H9 (cell line): ENCODE data around the gene PAK6. TPM values are rescaled to one million over a fixed set of nuclear protein-coding genes. Genes with fewer than 3 reads are reported as not detected.

ENCODE experiments used
- DNase-seq: peaks from one replicate; pipeline ENCODE4 v3.0.0-alpha.2; 2017
- H2AFZ ChIP-seq: one replicate; pipeline ENCODE4 v1.6.1; 2013; ENCODE audit warnings: mild to moderate bottlenecking, low read length, control low read depth, moderate library complexity
- H2AK5ac ChIP-seq: 2 replicates; pipeline ENCODE4 v1.6.1; 2013; ENCODE audit warnings: low read length, control low read depth, mixed read lengths; ENCODE audit not compliant: insufficient read length
- H2BK120ac ChIP-seq: one replicate; pipeline ENCODE4 v1.6.1; 2013; ENCODE audit warnings: low read depth, mild to moderate bottlenecking, low read length, control low read depth, inconsistent platforms; ENCODE audit not compliant: poor library complexity, severe bottlenecking
- H2BK12ac ChIP-seq: 2 replicates; pipeline ENCODE4 v1.6.1; 2013; ENCODE audit warnings: low read length, control low read depth, mixed read lengths, low read depth; ENCODE audit not compliant: insufficient read length
- H2BK15ac ChIP-seq: 2 replicates; pipeline ENCODE4 v1.6.1; 2013; ENCODE audit warnings: low read depth, low read length, control low read depth
- H2BK20ac ChIP-seq: one replicate; pipeline ENCODE4 v1.6.1; 2013; ENCODE audit warnings: low read depth, mild to moderate bottlenecking, low read length, control low read depth, inconsistent platforms; ENCODE audit not compliant: poor library complexity, severe bottlenecking
- H2BK5ac ChIP-seq: 2 replicates; pipeline ENCODE4 v1.6.1; 2013; ENCODE audit warnings: low read length, control low read depth, mixed read lengths; ENCODE audit not compliant: insufficient read length
- H3K14ac ChIP-seq: 2 replicates; pipeline ENCODE4 v1.6.1; 2013; ENCODE audit warnings: low read length, control low read depth; ENCODE audit not compliant: insufficient read depth
- H3K18ac ChIP-seq: 2 replicates; pipeline ENCODE4 v1.6.1; 2013; ENCODE audit warnings: low read depth, mild to moderate bottlenecking, mixed read lengths, low read length, control low read depth; ENCODE audit not compliant: insufficient read length
- H3K23ac ChIP-seq: 2 replicates; pipeline ENCODE4 v1.6.1; 2013; ENCODE audit warnings: low read length, control low read depth, mixed read lengths, low read depth; ENCODE audit not compliant: insufficient read length
- H3K23me2 ChIP-seq: 2 replicates; pipeline ENCODE4 v1.6.1; 2013; ENCODE audit warnings: low read depth, mild to moderate bottlenecking, mixed read lengths, low read length, control low read depth; ENCODE audit not compliant: insufficient read length, poor library complexity, severe bottlenecking
- H3K27ac ChIP-seq: 2 replicates; pipeline ENCODE4 v1.5.1; 2013; ENCODE audit warnings: low read length, control low read depth, mixed read lengths, low read depth; ENCODE audit not compliant: insufficient read length
- H3K27me3 ChIP-seq: 2 replicates; pipeline ENCODE4 v1.6.1; 2013; ENCODE audit warnings: low read length, control low read depth, inconsistent platforms; ENCODE audit not compliant: insufficient read depth
- H3K4ac ChIP-seq: 2 replicates; pipeline ENCODE4 v1.6.1; 2013; ENCODE audit warnings: low read depth, mild to moderate bottlenecking, control low read depth, inconsistent platforms, low read length, moderate library complexity
- H3K4me1 ChIP-seq: 2 replicates; pipeline ENCODE4 v1.6.1; 2013; ENCODE audit warnings: low read length, control low read depth, inconsistent platforms; ENCODE audit not compliant: insufficient read depth
- H3K4me2 ChIP-seq: 2 replicates; pipeline ENCODE4 v1.6.1; 2013; ENCODE audit warnings: low read length, control low read depth, mixed read lengths; ENCODE audit not compliant: insufficient read length, insufficient read depth
- H3K56ac ChIP-seq: 2 replicates; pipeline ENCODE4 v1.6.1; 2013; ENCODE audit warnings: low read depth, mild to moderate bottlenecking, mixed read lengths, low read length, control low read depth; ENCODE audit not compliant: insufficient read length
- H3K79me1 ChIP-seq: 2 replicates; pipeline ENCODE4 v1.6.1; 2013; ENCODE audit warnings: low read depth, mild to moderate bottlenecking, moderate library complexity, low read length, control low read depth, inconsistent platforms; ENCODE audit not compliant: insufficient read depth, poor library complexity, severe bottlenecking
- H3K79me2 ChIP-seq: 2 replicates; pipeline ENCODE4 v1.6.1; 2013; ENCODE audit warnings: low read length, control low read depth, inconsistent platforms; ENCODE audit not compliant: insufficient read depth
- H3K9ac ChIP-seq: 2 replicates; pipeline ENCODE4 v1.6.1; 2013; ENCODE audit warnings: low read length, control low read depth, mixed read lengths; ENCODE audit not compliant: insufficient read length; ENCODE audit errors: extremely low read depth
- H3K9me3 ChIP-seq: one replicate; pipeline ENCODE4 v1.6.1; 2013; ENCODE audit warnings: low read depth, low read length, inconsistent platforms; ENCODE audit not compliant: control insufficient read depth
- H3T11ph ChIP-seq: one replicate; pipeline ENCODE4 v1.6.1; 2013; ENCODE audit warnings: mild to moderate bottlenecking, low read length, control low read depth, inconsistent platforms
- H4K20me1 ChIP-seq: one replicate; pipeline ENCODE4 v1.6.1; 2013; ENCODE audit not compliant: control insufficient read depth, insufficient read length, insufficient read depth
- H4K5ac ChIP-seq: 2 replicates; pipeline ENCODE4 v1.6.1; 2013; ENCODE audit warnings: low read depth, mild to moderate bottlenecking, mixed read lengths, low read length, control low read depth; ENCODE audit not compliant: insufficient read length
- H4K8ac ChIP-seq: replicated peaks from 2 replicates; pipeline ENCODE4 v1.6.1; 2013; ENCODE audit warnings: low read length, control low read depth, mixed read lengths, low read depth; ENCODE audit not compliant: insufficient read length
- H4K91ac ChIP-seq: 2 replicates; pipeline ENCODE4 v1.6.1; 2013; ENCODE audit warnings: low read depth, mild to moderate bottlenecking, moderate library complexity, mixed read lengths, low read length, control low read depth; ENCODE audit not compliant: insufficient read length
- H3K27ac Mint-ChIP-seq, 3 experiments: 2 replicates in 2 of 3; 3 replicates in 1 of 3; pipeline ENCODE4 v1.8.0; 2020 to 2021; ENCODE audit warnings: mixed read lengths in 3 of 3, mild to moderate bottlenecking in 1 of 3, moderate library complexity in 1 of 3
- H3K27me3 Mint-ChIP-seq: 2 replicates; pipeline ENCODE4 v1.8.0; 2021; ENCODE audit warnings: low read depth, mild to moderate bottlenecking, moderate library complexity, mixed read lengths
- H3K36me3 Mint-ChIP-seq, 3 experiments: 2 replicates in 2 of 3; 3 replicates in 1 of 3; pipeline ENCODE4 v1.8.0; 2020 to 2021; ENCODE audit warnings: low read depth in 3 of 3, mixed read lengths in 3 of 3; ENCODE audit not compliant: insufficient read depth in 1 of 3
- H3K4me1 Mint-ChIP-seq, 2 experiments: 2 replicates each; pipeline ENCODE4 v1.8.0; 2020; ENCODE audit warnings: mixed read lengths in 2 of 2
- H3K4me3 Mint-ChIP-seq, 2 experiments: 2 replicates in 1 of 2; 3 replicates in 1 of 2; pipeline ENCODE4 v1.8.0; 2020 to 2021; ENCODE audit warnings: mild to moderate bottlenecking in 2 of 2, mixed read lengths in 2 of 2, moderate library complexity in 1 of 2
- H3K9me3 Mint-ChIP-seq, 2 experiments: 2 replicates in 1 of 2; 3 replicates in 1 of 2; pipeline ENCODE4 v1.8.0; 2020; ENCODE audit warnings: mild to moderate bottlenecking in 2 of 2, mixed read lengths in 2 of 2, moderate library complexity in 1 of 2
- CTCF ChIP-seq: fragments of 200-600 bp; sonication (generic); conservative IDR thresholded peaks from 3 replicates; pipeline ENCODE4 v1.8.0; 2021; ENCODE audit warnings: antibody characterized with exemption, mild to moderate bottlenecking
- WGBS: extraction: QIAGEN DNeasy Blood & Tissue Kit; methylation state at CpG from one replicate; pipeline ENCODE4 v1.1.7; 2013; ENCODE audit warnings: missing lambda C conversion rate, low lambda C conversion rate, mixed read lengths; ENCODE audit not compliant: insufficient read length; ENCODE audit errors: extremely low coverage; 5-methylcytosine and 5-hydroxymethylcytosine counted together
- total RNA-seq: library from RNA; stranded (reverse); gene quantifications from 2 replicates; pipeline ENCODE4 v1.2.1, GENCODE V29; 2021

PAK6 gene
- total RNA-seq, 1 experiment from 2014 or later: 7.4 TPM

GRCh38 chr15:40259021-40259420 is 20.2 kb downstream of the PAK6 start:
- H3K56ac ChIP-seq: no peak overlapping the region
- H3K9me3 Mint-ChIP-seq: no peaks in the 10 kb centered on the region
- H3K9ac ChIP-seq: no peak overlapping the region
- no peaks in the 10 kb centered on the region for H3K79me1 ChIP-seq
- H3K9me3 ChIP-seq: no peaks in the 10 kb centered on the region
- H3K4me2 ChIP-seq: no peak overlapping the region
- H4K20me1 ChIP-seq: no peaks in the 10 kb centered on the region
- H3K23me2 ChIP-seq: no peaks in the 10 kb centered on the region
- no peak overlapping the region for H2BK120ac ChIP-seq
- H2BK15ac ChIP-seq: no peak overlapping the region
- H3K23ac ChIP-seq: no peak overlapping the region
- TF ChIP-seq CTCF: no peak
- peaks cover 8% of the 10 kb centered on the region for H3K27me3 Mint-ChIP-seq
- H3K4me3 Mint-ChIP-seq: peak overlapping the region in 1 of 2 experiments; percentile 32; a peak in 1 of 5 replicates
- no peak overlapping the region for H2BK20ac ChIP-seq
- 0 out of 7 replicates have a peak overlapping the region, but pooled peaks of 1 of the 3 experiments have one; percentile 12 for H3K27ac Mint-ChIP-seq
- peaks cover 4% of the 10 kb centered on the region; the same call in 1 of the 2 replicates for H3K4me1 ChIP-seq
- no peak overlapping the region for H2BK5ac ChIP-seq
- H3K36me3 Mint-ChIP-seq: peaks cover 0 to 2% (median 0%) of the 10 kb centered on the region in 3 experiments; a peak in 1 of 7 replicates
- no peak overlapping the region for H4K8ac ChIP-seq
- H3K27ac ChIP-seq: no peak overlapping the region
- no peak overlapping the region for H4K5ac ChIP-seq
- H3T11ph ChIP-seq: no peak overlapping the region
- H3K18ac ChIP-seq: no peak overlapping the region
- no CpG with 5 or more reads among the region's 7 CpGs for WGBS
- H3K4me1 Mint-ChIP-seq: peaks cover 13 to 14% of the 10 kb centered on the region in 2 experiments
- no peak overlapping the region for H2AFZ ChIP-seq
- no peak for DNase-seq
- H3K79me2 ChIP-seq: no peaks in the 10 kb centered on the region
- no peak overlapping the region for H2AK5ac ChIP-seq
- peaks cover 2% of the 10 kb centered on the region; the same call in 1 of the 2 replicates for H3K27me3 ChIP-seq
- H4K91ac ChIP-seq: no peak overlapping the region
- H2BK12ac ChIP-seq: no peak overlapping the region
- no peak overlapping the region for H3K4ac ChIP-seq
- no peak overlapping the region for H3K14ac ChIP-seq
